GM18909 (cell line): ENCODE measurements around the gene SMAD3.

ENCODE experiments used
- ATAC-seq: cut with Tn5 transposase; IDR thresholded peaks from one replicate; pipeline ENCODE4 v1.9.1; 2021; ENCODE audit warnings: mild to moderate bottlenecking; ENCODE audit not compliant: unreplicated experiment, poor library complexity

The SMAD3 gene

DNA sequence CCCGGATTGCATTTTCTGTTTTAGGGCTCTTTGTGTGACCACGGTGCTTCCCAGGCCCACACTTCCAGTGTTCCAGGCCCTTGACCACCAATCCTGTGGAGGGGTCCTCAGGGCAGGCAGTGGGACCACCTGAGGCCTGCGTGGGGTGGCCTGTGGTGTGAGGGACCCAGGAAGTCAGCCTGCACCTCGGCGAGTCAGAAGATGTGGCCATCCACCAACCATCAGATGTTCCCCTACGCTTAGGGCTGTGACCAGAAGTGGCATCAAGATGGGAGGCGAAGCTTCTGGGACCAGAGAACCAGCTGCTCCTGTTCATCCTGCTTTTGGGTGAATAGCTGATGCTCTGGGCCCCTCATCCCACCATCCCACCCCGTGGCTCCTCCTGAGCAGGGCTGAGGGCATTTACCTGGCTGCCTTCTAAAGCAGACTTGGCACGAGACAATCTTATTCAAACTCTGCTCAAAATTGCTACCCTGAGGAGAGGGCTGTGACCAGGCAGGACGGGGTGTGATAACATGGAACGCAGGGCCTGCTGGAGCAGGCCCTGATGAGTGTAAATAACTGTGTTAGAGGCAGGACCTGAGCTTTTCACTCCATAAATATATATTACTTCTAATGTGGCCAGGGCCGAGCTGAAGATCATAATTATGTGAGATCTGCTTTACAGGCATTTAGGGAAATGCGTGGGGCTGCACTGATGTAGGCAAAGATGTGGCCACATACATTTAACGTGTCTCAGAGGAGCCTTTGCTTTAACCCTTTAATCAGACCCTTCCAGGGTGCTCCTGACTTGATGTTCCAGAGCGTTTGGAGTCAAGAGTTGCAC lies 28.8 kb downstream of the SMAD3 start:
- no peak for ATAC-seq

- no peak for ATAC-seq
Observed at GRCh38 chr15:67095912-67096311, 30.5 kb downstream of the SMAD3 start.

DNA sequence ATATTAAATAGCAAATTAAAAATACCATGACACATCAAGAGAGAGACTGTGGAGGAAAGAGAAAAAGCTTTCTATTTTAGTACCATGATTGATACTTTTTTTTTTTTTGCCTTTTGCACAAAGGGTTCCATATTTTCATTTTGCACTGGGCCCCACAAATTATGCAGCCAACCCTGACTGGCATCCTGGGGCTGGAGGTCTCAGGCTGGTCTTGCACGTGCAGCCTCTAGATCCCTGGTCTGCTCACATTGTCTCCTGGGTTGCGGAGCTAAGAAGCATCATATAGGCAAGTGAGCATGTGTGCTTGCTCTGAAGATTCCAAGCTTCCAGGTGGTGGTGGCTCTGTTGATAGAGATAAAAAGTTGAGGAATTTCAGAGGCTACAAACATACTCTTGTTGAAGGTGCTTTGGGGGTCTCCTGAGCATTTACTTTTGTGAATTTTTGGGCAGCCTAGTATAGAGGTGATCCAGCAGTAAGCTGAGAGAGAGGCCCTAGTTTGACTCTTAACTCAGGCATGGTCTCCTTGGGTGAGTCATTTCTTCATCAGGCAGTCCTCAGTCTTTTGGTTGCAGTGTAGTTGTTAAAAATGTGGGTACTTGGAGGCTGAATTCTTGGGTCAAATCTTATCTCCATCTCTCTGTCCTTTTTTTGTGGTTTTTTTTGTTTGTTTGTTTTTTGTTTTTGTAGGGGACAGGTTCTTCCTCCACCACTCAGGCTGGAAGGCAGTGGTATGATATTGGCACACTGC lies 31.3 kb downstream of the SMAD3 start:
- ATAC-seq = no peak

- ATAC-seq = no peak
Observed at GRCh38 chr15:67097424-67097823, 32.0 kb downstream of the SMAD3 start.

GRCh38 chr15:67097930-67098740 lies 32.7 kb downstream of the SMAD3 start:
- ATAC-seq = no peak

GRCh38 chr15:67098768-67099282 lies 33.4 kb downstream of the SMAD3 start:
- ATAC-seq = no peak

DNA sequence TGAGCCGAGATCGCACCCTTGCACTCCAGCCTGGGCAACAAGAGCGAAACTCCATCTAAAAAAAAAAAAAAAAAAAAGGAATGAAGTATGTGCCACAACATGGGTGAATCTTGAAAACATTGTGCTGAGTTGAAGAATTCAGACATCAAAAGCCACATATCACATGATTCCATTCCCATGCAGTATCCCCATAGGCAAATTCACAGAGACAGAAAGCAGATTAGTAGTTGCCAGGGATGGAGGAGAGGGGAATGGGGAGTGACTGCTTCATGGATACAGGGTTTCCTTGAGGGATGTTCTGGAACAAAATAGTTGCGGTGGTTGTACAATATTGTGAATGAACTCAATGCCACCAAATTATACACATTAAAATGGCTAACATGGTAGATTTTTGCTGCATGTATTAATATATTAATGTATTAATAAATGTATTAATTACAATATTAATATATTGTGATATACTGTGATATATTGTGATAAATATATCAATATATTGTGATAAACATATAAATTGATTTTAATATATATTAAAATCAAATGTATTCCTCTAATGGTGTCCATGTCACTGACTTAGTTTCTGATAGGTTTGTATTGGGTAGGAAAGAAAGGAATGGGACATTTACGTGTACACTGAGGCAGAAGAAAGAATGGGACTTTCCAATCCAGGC lies 34.9 kb downstream of the SMAD3 start:
- no peak for ATAC-seq

GRCh38 chr15:67100801-67101581 lies 35.6 kb downstream of the SMAD3 start:
- ATAC-seq = peak; percentile 74

- peak; percentile 39 for ATAC-seq
Observed at GRCh38 chr15:67101911-67102598, 36.7 kb downstream of the SMAD3 start.

DNA sequence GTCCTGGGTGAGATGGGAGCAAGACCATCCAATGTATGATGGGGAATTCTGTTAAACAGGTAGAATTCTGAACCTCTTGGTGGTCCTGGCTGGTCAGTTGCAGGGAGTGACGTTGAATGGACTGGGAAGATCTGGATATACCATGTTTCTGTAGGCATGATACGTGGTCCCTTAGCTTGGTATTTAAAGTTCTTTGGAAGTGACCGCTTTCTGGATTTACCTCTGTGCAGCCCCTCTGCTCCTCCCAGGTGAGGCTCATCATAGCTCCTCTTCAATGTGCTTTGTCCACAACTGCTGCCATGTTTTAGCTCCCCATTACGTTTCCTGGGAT lies 37.2 kb downstream of the SMAD3 start:
- ATAC-seq = no peak

DNA sequence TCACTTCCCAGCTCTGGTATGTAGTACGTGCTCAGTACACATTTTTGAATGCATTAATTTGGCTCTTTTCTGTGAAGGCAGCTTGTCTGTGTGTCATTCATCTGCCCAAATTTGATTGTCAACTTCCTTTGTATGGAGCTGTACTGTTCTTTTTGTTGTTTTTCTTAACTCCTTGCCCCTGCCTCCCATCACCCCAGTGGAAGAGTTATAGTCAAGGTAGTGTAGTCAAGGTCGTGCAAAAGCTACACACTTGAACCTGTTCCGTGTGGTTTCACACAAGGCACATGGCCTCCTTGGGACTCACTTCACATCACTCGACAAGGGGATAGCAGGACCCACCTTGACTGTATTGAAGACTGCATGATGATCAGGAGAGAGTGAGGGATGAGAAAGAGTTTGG lies 37.6 kb downstream of the SMAD3 start:
- no peak for ATAC-seq

GRCh38 chr15:67103432-67103831 lies 38.0 kb downstream of the SMAD3 start:
- ATAC-seq = no peak

DNA sequence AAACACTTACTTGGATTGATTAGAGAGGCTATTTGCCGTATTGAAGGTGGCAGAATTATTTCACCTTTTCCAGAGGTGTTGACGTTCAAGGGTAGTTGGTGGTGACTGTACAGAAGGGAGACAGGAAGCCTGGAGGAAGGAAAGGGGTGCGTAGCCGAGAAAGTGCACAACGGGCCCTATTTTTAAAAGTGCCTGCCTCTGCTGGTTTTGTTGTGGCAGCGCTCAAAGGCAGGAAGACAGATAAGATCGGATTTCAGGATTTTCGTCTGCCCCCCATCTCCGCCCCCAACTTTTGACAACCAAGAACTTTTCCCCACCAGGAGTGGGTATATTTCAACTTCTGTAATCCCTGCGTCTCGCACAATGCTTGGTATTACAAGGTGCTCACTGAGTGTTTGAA lies 38.5 kb downstream of the SMAD3 start:
- no peak for ATAC-seq

- no peak for ATAC-seq
Observed at GRCh38 chr15:67104510-67104909, 39.1 kb downstream of the SMAD3 start.

DNA sequence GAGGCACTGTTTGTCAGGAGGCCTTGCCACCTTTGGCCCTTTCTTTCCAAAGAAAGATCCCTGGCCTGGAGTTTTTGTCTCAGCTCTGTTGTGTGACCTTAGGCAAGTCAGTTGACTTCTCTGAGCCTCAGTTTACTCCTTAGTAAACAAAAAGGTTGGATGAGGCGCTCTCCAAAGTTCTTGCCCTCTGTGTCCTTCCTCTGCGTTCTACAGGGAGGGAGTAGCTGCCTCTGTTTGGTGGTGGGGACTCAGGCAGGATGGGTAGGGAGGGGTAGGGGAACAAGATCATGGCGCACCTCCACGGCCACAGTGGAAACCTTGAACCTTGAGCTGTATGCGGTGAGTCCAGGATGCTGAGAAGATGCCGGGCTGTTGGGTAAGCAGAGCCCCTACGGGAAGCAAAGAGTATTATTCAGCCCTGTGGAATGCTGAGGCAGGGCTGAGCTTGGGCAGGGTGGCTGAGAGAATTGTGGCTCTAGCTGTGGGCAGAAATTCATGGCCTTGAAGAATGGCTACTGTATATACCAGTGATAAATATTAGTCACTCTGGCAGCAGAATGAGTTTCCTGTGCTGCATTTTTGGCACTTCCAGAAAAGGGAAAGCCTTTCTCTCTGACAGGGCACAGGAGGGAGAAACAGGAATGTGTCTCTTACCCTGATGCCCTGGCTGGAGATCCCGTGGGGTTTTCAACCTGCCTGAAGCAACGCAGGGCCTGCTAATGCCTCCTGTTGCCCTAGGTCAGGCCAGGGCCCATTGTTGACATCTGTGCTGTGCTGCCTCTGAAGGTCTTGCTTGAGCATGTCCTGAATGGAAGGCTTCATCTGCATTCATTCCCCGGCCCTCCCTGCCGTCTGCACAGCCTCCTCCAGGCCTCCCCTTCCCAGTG lies 39.9 kb downstream of the SMAD3 start:
- ATAC-seq = no peak

DNA sequence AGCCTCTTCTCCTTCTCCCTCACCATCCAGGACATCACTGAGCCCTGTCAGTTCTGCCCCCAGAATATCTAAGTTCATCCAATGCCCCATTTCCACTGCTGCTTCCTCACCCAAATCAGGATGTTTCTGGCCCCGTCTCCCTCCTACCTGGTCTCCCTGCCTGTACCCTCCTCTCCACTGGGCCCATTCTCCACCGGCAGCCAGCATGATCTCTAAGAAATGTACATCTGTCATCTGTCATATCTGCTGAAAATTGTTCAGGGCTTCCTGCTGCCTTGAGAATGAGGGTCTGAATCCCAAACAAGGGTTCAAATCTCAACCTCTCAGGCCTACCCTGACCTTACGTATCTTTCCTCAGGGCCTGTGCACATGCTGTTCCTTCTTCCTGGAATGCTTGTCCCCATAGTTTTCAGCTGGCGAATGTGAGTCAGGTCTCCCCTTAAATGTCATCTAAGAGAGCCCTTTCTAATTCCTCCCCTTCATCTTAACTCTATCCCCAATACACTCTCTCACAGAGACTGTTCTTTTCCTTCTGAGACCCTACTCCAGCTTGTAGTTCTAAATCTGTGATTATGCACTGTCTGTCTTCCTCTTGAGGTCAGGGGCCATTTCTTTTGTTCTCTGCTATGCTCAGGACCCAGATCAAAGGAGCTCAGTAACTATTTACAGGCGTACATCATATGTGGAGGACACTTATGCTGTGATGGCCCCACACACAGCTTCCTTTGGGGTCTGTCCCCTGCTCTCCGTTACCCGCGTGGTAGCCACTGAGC lies 40.8 kb downstream of the SMAD3 start:
- no peak for ATAC-seq

DNA sequence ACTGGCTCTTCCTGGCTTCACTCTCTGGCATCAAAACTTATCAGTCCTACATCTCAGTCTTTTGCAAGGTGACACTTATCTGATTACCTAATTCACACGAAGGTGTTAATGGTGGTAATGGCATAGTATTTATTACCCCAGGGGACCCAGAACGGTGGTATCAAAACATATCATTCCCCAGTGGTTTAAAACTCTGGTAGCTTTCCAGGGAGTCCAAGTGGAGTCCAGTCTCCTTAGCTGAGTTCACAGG lies 41.3 kb downstream of the SMAD3 start:
- no peak for ATAC-seq
